Neural cell (in vitro differentiated cells): ENCODE data around the gene OR11H1.
"Not testable (repeated sequence)": the region's sequence is repeated elsewhere in the genome, so short reads cannot be mapped to it uniquely, and the experiment has no call there.

Source experiments
- POLR2AphosphoS5 ChIP-seq: IDR thresholded peaks from 2 replicates; pipeline ENCODE4 v1.6.1; 2012
- RAD21 ChIP-seq: fragments of 450-650 bp; conservative IDR thresholded peaks from 2 replicates; pipeline ENCODE4 v1.6.1; 2014; ENCODE audit warnings: antibody characterized with exemption, mild to moderate bottlenecking, moderate library complexity
- TF ChIP-seq, protein P1 (sequence below): IDR thresholded peaks from 2 replicates; pipeline ENCODE4 v1.6.1; 2012; ENCODE audit warnings: borderline replicate concordance
- TF ChIP-seq, protein P2 (sequence below): fragments of 450-650 bp; IDR thresholded peaks from 2 replicates; pipeline ENCODE4 v1.5.1; 2014; ENCODE audit warnings: antibody characterized with exemption, mild to moderate bottlenecking, moderate library complexity; ENCODE audit not compliant: poor library complexity, severe bottlenecking

DNA sequence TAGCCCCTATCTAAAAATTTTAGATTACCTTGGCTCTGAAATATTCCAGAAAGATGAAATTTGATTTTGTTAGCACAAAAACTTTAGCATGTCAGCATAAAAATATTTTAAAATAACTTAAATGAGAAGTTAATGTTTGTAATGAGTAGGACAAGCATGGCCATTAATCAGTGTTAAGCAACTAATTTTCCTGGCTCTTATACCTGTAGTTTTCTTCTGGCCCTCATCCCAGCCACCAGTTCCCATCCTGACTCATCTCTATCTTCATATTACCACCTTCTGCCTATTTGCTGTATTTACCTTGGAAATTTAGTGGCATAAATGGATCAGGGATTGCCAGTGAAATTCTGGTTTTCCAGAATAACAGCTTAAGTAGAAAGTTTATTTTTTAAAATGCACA, 37.1 kb downstream of the OR11H1 start:
- TF ChIP-seq, protein P1, sequence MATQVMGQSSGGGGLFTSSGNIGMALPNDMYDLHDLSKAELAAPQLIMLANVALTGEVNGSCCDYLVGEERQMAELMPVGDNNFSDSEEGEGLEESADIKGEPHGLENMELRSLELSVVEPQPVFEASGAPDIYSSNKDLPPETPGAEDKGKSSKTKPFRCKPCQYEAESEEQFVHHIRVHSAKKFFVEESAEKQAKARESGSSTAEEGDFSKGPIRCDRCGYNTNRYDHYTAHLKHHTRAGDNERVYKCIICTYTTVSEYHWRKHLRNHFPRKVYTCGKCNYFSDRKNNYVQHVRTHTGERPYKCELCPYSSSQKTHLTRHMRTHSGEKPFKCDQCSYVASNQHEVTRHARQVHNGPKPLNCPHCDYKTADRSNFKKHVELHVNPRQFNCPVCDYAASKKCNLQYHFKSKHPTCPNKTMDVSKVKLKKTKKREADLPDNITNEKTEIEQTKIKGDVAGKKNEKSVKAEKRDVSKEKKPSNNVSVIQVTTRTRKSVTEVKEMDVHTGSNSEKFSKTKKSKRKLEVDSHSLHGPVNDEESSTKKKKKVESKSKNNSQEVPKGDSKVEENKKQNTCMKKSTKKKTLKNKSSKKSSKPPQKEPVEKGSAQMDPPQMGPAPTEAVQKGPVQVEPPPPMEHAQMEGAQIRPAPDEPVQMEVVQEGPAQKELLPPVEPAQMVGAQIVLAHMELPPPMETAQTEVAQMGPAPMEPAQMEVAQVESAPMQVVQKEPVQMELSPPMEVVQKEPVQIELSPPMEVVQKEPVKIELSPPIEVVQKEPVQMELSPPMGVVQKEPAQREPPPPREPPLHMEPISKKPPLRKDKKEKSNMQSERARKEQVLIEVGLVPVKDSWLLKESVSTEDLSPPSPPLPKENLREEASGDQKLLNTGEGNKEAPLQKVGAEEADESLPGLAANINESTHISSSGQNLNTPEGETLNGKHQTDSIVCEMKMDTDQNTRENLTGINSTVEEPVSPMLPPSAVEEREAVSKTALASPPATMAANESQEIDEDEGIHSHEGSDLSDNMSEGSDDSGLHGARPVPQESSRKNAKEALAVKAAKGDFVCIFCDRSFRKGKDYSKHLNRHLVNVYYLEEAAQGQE, result not testable (repeated sequence)
- TF ChIP-seq, protein P2, sequence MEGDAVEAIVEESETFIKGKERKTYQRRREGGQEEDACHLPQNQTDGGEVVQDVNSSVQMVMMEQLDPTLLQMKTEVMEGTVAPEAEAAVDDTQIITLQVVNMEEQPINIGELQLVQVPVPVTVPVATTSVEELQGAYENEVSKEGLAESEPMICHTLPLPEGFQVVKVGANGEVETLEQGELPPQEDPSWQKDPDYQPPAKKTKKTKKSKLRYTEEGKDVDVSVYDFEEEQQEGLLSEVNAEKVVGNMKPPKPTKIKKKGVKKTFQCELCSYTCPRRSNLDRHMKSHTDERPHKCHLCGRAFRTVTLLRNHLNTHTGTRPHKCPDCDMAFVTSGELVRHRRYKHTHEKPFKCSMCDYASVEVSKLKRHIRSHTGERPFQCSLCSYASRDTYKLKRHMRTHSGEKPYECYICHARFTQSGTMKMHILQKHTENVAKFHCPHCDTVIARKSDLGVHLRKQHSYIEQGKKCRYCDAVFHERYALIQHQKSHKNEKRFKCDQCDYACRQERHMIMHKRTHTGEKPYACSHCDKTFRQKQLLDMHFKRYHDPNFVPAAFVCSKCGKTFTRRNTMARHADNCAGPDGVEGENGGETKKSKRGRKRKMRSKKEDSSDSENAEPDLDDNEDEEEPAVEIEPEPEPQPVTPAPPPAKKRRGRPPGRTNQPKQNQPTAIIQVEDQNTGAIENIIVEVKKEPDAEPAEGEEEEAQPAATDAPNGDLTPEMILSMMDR, result not testable (repeated sequence)
- not testable (repeated sequence) for TF ChIP-seq RAD21, POLR2AphosphoS5
